Globus pallidus (tissue), 1 donor: ENCODE measurements around the gene UCHL5.

Experiments
- DNase-seq: peaks from one replicate; pipeline ENCODE4 v3.0.0-alpha.2; 2015; ENCODE audit warnings: low spot score

UCHL5 gene

DNA sequence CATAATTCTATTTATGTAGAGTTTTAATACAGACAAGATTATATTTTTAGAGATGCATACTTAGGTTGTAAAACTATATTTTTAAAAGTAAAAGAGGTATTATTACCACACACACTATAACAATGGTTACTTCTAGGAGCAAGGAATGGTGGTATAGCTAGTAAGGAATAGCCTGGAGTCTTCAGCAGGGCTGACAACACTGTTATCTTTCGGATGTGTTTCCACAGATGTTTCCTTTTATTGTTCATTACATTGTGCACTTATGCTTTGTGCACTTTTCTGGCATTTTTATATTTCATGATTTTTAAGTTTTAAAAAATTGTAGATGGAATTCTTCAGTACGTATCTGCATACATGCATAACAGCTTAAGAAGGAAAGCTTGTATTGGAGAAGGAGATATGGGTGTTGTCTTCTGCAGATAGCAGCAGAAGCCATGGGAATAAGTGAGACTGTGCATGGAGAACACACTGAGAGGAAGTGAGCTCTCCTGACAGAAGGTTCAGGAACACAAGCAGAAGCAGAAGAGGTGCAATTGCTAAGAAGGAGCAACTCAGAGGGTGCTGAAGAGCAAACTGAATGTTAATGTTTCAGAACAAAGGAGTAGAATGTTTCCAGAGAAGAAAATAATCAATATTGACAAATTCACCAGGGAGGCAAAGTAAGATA is 91.8 kb downstream of the UCHL5 start:
- DNase-seq, result no peak

DNA sequence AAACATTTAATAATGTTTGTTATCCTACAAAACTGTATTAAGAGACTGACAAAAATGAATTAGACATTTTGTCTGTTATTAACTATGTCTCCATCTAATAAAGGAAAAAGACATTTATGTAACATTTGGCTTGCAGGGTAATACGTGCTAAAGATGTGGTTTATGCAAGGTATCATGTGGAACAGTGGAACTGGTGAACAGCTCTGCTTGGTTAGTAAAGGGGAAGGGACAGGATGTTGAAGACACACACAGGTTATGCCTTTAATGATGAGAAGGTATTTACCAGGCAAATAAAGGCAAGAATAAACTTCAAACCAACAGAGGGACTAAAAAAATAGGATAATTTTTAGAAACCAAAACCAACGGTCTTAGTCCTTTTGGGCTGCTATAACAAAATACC is 93.1 kb downstream of the UCHL5 start:
- DNase-seq, result no peak

DNA sequence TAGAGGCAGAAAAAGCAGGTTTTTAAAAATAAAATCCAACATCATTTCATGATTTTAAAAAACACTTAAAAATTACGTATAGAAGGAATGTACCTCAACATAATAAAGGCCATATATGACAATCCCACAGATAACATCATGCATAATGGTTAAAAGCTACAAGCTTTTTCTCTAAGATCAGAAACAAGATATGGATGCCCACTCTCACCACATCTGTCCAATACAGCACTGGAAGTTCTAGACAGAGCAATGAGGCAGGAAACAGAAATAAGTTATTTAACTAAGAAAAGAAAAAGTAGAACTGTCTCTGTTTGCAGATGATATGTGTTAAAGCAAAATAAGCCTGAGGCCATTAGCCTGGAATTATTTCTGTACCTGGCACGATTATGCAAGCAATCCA is 96.3 kb downstream of the UCHL5 start:
- no peak for DNase-seq
